ENCODE measurements around the gene AGO3.

AGO3 gene

DNA sequence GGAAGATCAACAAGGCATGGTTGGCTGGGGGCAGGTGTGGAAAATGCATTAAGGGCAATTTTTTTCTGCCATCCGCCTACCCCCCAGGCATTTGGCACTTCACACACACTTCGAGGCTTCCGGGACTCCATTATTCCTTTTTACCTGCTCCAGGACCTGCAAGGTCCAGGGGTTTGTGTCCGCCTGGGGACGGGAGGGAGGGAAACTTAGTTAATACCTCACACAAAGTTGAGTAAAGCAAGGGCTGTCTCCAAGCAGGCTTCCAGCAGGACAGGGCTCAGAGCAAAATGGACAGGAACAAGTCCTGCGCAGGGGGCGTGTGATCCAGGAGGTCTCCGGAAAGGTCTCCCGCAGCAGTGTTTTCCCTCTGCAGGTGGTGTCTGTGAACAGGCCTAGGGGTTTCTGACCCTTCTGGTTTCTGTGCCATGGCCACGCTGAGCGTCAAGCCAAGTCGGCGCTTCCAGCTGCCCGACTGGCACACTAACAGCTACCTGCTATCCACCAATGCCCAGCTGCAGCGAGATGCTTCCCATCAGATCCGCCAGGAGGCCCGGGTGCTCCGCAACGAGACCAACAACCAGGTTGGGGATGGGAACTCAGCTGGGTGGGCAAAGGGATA, 153.7 kb downstream of the AGO3 start:
- no peak for DNase-seq

- no peak for DNase-seq
Observed at GRCh38 chr1:36085126-36085525, 154.2 kb downstream of the AGO3 start.

DNA sequence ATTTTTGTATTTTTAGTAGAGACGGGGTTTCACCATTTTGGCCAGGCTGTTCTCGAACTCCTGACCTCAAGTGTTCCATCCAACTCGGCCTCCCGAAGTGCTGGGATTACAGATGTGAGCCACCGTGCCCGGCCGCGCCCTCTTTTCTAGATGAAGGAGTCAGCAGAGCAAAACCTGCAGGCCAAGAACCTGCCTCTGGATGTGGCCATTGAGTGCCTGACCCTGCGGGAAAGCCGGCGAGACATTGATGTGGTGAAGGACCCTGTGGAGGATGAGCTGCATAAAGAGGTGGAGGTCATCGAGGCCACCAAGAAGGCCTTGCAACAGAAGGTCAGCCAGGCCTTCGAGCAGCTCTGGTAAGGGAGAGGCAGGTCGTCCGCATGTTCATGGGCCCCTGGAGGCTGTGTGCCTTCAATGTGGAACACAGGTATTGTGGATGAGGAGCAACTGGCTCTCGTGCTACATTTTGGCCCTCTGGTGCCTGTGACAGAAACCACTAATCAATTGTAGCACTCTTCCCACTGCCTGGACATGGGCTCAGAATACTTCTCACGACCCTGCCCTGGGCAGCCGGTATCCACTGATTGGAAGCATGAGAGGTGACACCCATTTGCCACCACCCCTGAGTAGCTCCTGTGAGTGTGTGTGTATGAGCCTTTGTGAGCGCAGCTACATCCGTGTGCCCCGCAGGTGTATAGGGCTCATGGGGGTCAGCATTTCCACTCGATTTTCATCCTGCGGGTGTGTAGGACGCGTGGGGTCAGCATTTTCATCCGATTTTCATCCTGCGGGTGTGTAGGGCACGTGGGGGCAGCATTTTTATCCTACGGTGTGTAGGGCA, 155.0 kb downstream of the AGO3 start:
- no peak for DNase-seq

DNA sequence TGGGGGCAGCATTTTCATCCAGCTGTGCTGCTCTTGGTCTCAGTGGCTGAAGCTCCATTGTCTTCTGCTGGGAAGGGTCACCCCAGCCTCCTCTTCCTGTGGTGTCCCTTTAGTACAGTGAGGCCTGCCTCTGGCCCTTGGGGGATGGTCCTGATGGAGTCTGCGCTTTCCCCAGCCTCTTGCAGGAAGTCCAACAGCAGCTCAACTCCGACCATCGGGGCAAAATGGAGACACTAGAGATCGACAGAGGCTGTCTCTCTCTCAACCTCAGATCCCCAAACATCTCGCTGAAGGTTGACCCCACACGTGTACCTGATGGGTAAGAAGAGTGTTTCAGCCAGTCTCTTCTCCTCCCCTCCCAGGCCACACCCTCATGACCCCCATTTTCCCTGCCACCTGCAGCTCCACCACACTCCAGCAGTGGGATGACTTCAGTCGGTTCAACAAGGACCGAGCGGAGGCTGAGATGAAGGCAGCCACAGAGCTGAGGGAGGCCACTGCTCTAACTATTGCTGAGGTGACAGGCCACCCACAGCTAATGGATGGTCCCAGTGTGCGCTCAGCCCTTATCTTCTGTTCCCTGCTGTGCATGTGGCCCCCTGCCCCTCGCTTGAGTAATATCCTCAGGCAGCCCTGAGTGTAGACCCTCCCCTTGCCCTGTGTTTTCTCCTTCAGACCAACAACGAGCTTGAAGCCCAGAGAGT, 155.8 kb downstream of the AGO3 start:
- no peak for DNase-seq

- no peak for DNase-seq
Observed at GRCh38 chr1:36087233-36088123, 156.6 kb downstream of the AGO3 start.

DNA sequence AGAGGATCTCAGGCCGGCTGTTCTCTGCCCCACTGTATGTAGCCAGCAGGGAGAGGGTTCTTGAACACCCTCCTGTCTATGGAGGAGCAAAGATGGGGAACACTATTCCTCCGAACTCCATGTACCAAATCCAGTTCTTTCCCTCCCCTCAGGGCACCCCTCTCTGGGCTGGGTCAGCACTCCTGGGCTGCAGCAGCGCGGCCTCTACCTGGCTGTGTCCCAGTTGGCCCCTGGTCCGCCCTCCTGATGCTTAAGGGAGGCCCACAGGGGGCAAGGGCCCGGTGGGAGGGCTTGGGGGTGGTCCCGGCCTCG, 157.3 kb downstream of the AGO3 start:
- DNase-seq: no peak

- DNase-seq: peak; percentile 25
Observed at GRCh38 chr1:36088577-36089392, 157.9 kb downstream of the AGO3 start, which contains the start of gene ADPRS. ADPRS (plus strand) TSS chr1:36088892; CDS start chr1:36088905, 13 bp downstream.

- no peak for DNase-seq
Observed at GRCh38 chr1:36089393-36090121, 158.7 kb downstream of the AGO3 start.

- DNase-seq: no peak
Observed at GRCh38 chr1:36091141-36091540, 160.2 kb downstream of the AGO3 start.

DNA sequence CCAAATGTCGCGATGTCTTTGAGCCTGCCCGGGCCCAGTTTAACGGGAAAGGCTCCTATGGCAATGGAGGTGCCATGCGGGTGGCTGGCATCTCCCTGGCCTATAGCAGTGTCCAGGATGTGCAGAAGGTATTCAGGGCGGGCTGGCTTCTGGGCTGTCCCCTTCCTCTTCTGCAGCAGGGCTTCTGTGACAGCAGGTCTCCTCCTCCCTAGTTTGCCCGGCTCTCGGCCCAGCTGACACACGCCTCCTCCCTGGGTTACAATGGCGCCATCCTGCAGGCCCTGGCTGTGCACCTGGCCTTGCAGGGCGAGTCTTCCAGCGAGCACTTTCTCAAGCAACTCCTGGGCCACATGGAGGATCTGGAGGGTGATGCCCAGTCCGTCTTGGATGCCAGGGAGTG, 160.8 kb downstream of the AGO3 start:
- DNase-seq: no peak

GRCh38 chr1:36092166-36092797, 161.4 kb downstream of the AGO3 start:
- no peak for DNase-seq

GRCh38 chr1:36092798-36093185, 161.9 kb downstream of the AGO3 start:
- no peak for DNase-seq

DNA sequence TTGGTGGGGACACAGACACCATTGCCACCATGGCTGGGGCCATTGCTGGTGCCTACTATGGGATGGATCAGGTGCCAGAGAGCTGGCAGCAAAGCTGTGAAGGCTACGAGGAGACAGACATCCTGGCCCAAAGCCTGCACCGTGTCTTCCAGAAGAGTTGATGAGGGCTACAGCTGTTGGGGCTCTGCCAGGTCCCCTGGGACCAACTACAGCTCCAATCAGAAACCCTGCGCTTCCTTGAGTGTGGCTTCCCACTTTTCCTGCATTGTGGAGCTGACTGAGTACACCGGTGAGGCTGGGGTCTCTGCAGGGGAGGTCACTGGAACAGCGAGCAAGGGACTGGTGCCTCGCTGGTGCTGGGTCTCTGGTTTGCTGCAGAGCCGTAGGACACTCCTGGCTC, 162.3 kb downstream of the AGO3 start:
- no peak for DNase-seq

- no peak for DNase-seq
Observed at GRCh38 chr1:36093929-36094328, 163.0 kb downstream of the AGO3 start.

DNA sequence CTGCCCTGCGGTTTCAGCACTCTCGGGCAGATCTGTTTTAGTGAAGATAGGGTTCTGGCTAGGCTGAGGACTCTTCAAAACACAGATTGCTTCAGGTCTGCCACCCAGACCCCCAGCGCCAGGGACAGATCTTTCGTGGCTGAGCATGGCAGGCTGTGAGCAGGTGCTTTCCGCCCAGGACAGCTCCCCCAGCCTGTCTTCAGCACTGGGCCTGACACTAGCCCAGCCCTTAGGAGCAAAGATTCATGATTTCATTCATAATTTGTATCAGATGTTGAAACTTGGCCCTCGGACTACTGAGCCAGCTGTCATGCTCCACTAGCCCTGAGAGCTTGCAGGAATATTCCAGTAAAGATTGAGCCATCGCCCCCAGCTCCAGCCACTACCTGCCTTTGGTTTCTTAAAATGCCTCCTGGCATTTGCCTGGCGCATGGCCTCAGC, 163.7 kb downstream of the AGO3 start:
- no peak for DNase-seq

GRCh38 chr1:36095760-36096405, 165.0 kb downstream of the AGO3 start:
- DNase-seq: no peak

DNA sequence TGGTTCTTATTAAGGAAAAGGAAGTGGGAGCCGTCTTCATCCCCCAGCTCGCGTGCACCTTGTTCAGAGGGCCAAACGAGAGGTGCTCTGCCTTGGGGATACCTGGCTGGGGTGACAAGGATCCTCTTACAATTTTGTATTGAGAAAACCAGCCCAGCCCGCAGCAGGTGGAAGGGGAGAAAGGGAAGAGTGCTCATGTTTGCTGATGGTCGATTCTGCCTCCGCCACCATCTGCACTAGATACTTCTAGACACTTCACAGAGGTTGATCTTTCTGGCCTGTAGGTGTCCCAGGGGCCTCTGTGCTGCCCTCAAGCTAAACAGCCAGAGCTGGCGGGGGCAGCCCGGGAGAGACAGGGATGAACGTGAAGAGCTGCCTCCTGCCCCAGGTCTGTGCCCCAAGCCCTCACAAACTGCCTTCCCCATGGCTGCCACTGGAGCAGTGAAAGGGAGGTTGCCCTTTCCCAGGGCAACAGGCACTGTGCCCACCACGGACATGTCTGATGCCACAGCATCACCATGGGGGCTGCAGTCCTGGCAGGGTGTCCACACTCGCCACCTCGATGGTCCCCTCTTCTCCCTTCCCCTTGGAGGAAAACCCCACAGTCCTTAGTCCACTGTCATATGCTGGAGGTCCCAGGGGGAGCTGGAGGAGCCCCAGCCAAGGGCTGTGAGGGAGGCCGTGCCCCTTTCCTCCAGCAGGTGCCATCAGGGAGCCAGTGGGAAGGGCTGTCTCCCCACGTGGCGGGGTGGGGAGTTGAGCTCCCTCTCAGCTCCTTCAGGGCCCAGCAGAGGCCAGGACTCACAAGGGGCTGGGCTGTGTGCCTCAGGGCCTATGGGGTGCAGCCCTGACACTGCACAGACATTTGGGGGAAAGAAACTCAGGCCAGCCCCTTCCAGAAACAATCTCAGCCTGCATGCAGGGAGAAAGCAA, 165.9 kb downstream of the AGO3 start:
- no peak for DNase-seq

DNA sequence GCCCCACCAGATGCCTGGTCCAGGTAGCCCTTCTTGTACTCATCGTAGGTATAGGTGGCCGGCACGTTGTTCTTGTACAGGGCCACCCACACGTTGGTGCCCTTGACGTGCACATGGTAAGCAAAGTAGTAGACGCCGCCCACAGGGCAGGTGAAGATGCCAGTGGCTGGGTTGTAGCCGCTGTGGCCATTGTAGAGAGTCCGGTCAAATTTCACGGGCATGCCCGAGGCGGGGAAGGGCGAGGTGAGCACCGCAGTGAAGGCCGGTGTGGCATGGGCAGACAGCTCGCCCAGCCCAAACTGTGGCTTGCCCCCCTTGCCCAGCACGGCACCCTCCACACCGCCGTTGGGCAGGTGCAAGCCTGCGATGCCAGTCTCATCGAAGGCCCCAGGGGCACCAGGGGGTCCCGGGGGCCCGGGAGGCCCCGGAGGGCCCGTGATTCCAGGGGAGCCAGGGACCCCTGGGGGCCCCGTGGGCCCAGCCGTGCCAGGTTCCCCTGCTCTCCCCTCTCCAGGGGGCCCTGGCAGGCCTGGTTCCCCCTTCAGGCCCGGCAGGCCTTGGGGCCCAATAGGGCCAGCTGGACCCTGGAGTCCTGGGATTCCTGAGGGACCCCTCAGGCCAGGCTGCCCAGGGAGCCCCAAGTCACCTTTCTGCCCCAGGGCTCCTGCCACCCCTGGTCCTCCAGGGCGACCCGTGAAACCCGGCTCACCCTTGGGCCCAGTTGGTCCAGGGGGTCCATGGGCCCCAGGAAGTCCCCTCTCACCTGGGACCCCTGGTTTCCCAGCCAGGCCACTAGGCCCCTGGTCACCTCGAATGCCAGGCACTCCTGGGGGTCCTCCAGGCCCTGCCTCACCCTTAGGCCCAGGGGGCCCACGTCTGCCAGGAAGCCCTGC, 167.0 kb downstream of the AGO3 start:
- no peak for DNase-seq
